Small intestine (tissue), 7 donors: Measurements from ENCODE around the gene LMF2. TPM values are rescaled to one million over a fixed set of nuclear protein-coding genes. Genes with fewer than 3 reads are reported as not detected.
A peak's percentile ranks its signal among the peaks of the same experiment; 100 is the strongest.

Experiments
- DNase-seq, 2 donors: peaks; one replicate each; pipeline versions ENCODE4 v3.0.0 to v3.0.0-alpha.2; 2013
- FAIRE-seq: peaks from 2 replicates; lab custom pipeline; 2012; peaks lifted over from hg19 to GRCh38; lab: Jason Lieb, UNC
- H3K27ac ChIP-seq, 3 donors: one replicate each; pipeline ENCODE4 v1.5.1; 2013; ENCODE audit warnings: low read length in 2 of 3, mild to moderate bottlenecking in 2 of 3, control low read depth in 1 of 3, inconsistent platforms in 1 of 3, low read depth in 1 of 3, moderate library complexity in 1 of 3
- H3K27me3 ChIP-seq, 3 donors: one replicate each; pipeline ENCODE4 v1.6.1; 2013; ENCODE audit warnings: low read length in 3 of 3, inconsistent platforms in 1 of 3; ENCODE audit not compliant: control insufficient read depth in 3 of 3, insufficient read depth in 3 of 3
- H3K36me3 ChIP-seq, 3 donors: one replicate each; pipeline ENCODE4 v1.6.1; 2013; ENCODE audit warnings: low read length in 3 of 3, inconsistent platforms in 1 of 3, low read depth in 1 of 3, mild to moderate bottlenecking in 1 of 3, moderate library complexity in 1 of 3; ENCODE audit not compliant: control insufficient read depth in 3 of 3, insufficient read depth in 2 of 3
- H3K4me1 ChIP-seq, 3 donors: one replicate each; pipeline ENCODE4 v1.6.1; 2013; ENCODE audit warnings: low read length in 2 of 3, inconsistent platforms in 1 of 3, low read depth in 1 of 3, mild to moderate bottlenecking in 1 of 3, moderate library complexity in 1 of 3; ENCODE audit not compliant: control insufficient read depth in 3 of 3, insufficient read depth in 2 of 3
- H3K4me3 ChIP-seq, 3 donors: one replicate each; pipeline ENCODE4 v1.5.1; 2013; ENCODE audit warnings: low read length in 3 of 3, control low read depth in 1 of 3, inconsistent platforms in 1 of 3, low read depth in 1 of 3, mild to moderate bottlenecking in 1 of 3, moderate library complexity in 1 of 3
- H3K9me3 ChIP-seq, 2 donors: one replicate each; pipeline ENCODE4 v1.6.1; 2013; ENCODE audit warnings: low read depth in 1 of 2, low read length in 1 of 2; ENCODE audit not compliant: control insufficient read depth in 2 of 2, insufficient read depth in 1 of 2
- WGBS, 3 donors: extraction: QIAGEN DNeasy Blood & Tissue Kit; methylation state at CpG; one replicate each; pipeline ENCODE4 v1.1.7; 2013; 5-methylcytosine and 5-hydroxymethylcytosine counted together
- polyA plus RNA-seq, 4 donors: library from polyadenylated mRNA; stranded (reverse) in 3 of 4; unstranded in 1 of 4; fragments of 200-250 nt in 3 of 4; fragments of 120-200 nt in 1 of 4; gene quantifications; one replicate each; pipeline versions ENCODE4 v1.2.1 to v1.2.3, GENCODE V29; 2013
- donor health status: healthy with polysubstance abuse.
- donor health status: control.
- donor health status: control.
- donor health status: Bipolar disorder and iron deficiency.
- donor health status: healthy.

The LMF2 gene
- polyA plus RNA-seq, 4 donors, result 37.8 to 52.8 (median 46.9) TPM

GRCh38 chr22:50468626-50469025, 38.9 kb downstream of the LMF2 start:
- DNase-seq, result no peak
- Histone ChIP-seq H3K27me3 (no peaks in the 10 kb centered on the region), H3K4me3 (no peak overlapping the region), H3K27ac (peak overlapping the region in 1 of 3 donors; percentile 79), H3K9me3 (no peaks in the 10 kb centered on the region), H3K4me1 (peaks cover 10 to 42% (median 24%) of the 10 kb centered on the region in 3 donors), H3K36me3 (peaks cover 20 to 93% (median 31%) of the 10 kb centered on the region in 3 donors)
- FAIRE-seq, result no peak
- WGBS, 3 donors, result 83 to 86% (median 86%) methylated on average over 7 to 8 of the region's 8 CpGs

GRCh38 chr22:50467773-50468440, 39.6 kb downstream of the LMF2 start:
- Histone ChIP-seq H3K9me3 (no peaks in the 10 kb centered on the region), H3K27ac (no peak overlapping the region), H3K36me3 (peaks cover 20 to 95% (median 36%) of the 10 kb centered on the region in 3 donors), H3K4me3 (no peak overlapping the region), H3K4me1 (peaks cover 10 to 35% (median 19%) of the 10 kb centered on the region in 3 donors), H3K27me3 (no peaks in the 10 kb centered on the region)
- FAIRE-seq (no peak), DNase-seq (no peak)
- 87 to 89% (median 88%) methylated on average over 18 to 22 of the region's 22 CpGs for WGBS, 3 donors

- H3K27me3 ChIP-seq, result no peaks in the 10 kb centered on the region
- peaks cover 10 to 31% (median 19%) of the 10 kb centered on the region in 3 donors for H3K4me1 ChIP-seq
- DNase-seq (no peak), FAIRE-seq (no peak)
- no peak overlapping the region for H3K4me3 ChIP-seq
- 84 to 94% (median 94%) methylated on average over 20 to 24 of the region's 24 CpGs for WGBS, 3 donors
- H3K27ac ChIP-seq, result no peak overlapping the region
- peaks cover 24 to 95% (median 40%) of the 10 kb centered on the region in 3 donors for H3K36me3 ChIP-seq
- no peaks in the 10 kb centered on the region for H3K9me3 ChIP-seq
Measured at GRCh38 chr22:50467341-50467740, 40.2 kb downstream of the LMF2 start.

DNA sequence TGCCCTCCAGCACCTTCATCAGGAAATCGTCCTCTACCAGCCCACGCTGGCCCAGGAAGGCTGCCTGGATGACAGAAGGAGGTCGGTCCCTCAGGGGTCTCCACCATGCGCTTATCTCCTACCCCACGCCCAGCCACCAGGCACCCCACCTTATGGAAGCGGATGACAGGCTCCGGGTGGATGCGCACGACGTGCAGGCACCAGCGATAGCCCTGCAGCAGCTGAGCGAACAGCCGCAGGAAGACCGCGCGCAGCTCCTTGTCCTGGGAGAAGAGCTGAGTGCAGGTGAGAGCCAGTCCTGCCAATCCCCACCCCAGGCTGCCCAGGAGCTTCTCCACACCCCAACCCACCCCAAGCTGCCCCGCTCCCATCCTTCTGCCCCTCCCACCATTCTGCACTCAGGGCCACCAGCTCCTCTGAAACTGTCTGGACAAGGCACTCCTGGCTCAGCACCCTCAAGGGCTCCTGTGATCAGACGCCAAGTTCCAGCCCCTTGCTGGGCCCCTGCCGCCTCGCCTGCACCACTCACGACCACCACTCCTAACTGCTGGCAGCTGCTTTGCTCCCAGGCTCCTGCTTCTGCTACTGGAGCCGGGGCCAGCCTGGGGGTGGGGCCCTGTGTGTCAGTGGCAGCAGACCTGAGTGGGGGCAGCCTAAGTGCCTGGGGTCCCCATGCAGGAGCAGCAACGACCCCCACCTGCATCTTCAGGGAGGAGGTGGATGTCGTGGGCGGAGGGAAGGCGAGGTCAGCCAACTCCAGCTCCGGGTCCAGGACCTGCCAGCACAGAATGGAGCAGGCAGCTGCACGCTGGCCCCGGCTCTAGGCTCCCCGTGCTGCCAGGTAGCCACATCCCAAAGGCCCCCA, 42.2 kb downstream of the LMF2 start:
- Histone ChIP-seq H3K9me3 (no peaks in the 10 kb centered on the region), H3K27me3 (no peaks in the 10 kb centered on the region), H3K27ac (no peak overlapping the region), H3K4me1 (peaks cover 4 to 13% (median 6%) of the 10 kb centered on the region in 3 donors), H3K4me3 (no peak overlapping the region), H3K36me3 (peaks cover 34 to 95% (median 53%) of the 10 kb centered on the region in 3 donors)
- DNase-seq, result no peak
- WGBS, 3 donors, result 91 to 93% (median 92%) methylated on average over 25 to 30 of the region's 30 CpGs
- no peak for FAIRE-seq

- DNase-seq (no peak), FAIRE-seq (no peak)
- Histone ChIP-seq H3K4me1 (peaks cover 0 to 4% (median under 1%) of the 10 kb centered on the region in 3 donors), H3K36me3 (peaks cover 34 to 99% (median 54%) of the 10 kb centered on the region in 3 donors), H3K27me3 (no peaks in the 10 kb centered on the region), H3K9me3 (no peaks in the 10 kb centered on the region), H3K27ac (no peak overlapping the region), H3K4me3 (no peak overlapping the region)
- 90 to 95% (median 93%) methylated on average over 24 of the region's 24 CpGs for WGBS, 3 donors
Measured at GRCh38 chr22:50464451-50464850, 43.1 kb downstream of the LMF2 start.

GRCh38 chr22:50463188-50463900, 44.2 kb downstream of the LMF2 start:
- 92 to 94% (median 93%) methylated on average over 28 of the region's 28 CpGs for WGBS, 3 donors
- FAIRE-seq, result no peak
- no peak overlapping the region for H3K27ac ChIP-seq

GRCh38 chr22:50461979-50462540, 45.4 kb downstream of the LMF2 start:
- Histone ChIP-seq H3K36me3 (peaks cover 43 to 99% (median 58%) of the 10 kb centered on the region in 3 donors), H3K4me1 (no peaks in the 10 kb centered on the region), H3K27ac (no peak overlapping the region), H3K4me3 (no peak overlapping the region), H3K27me3 (no peaks in the 10 kb centered on the region), H3K9me3 (no peaks in the 10 kb centered on the region)
- FAIRE-seq (no peak), DNase-seq (no peak)
- 92 to 95% (median 94%) methylated on average over 28 to 30 of the region's 30 CpGs for WGBS, 3 donors

More at GRCh38 chr22:50463188-50463900, 44.2 kb downstream of the LMF2 start:
- H3K27me3 ChIP-seq, result no peaks in the 10 kb centered on the region
- no peak for DNase-seq
- peaks cover 37 to 100% (median 63%) of the 10 kb centered on the region in 3 donors for H3K36me3 ChIP-seq
- no peaks in the 10 kb centered on the region for H3K4me1 ChIP-seq
- no peak overlapping the region for H3K4me3 ChIP-seq
- H3K9me3 ChIP-seq, result no peaks in the 10 kb centered on the region

GRCh38 chr22:50461536-50461935, 46.0 kb downstream of the LMF2 start:
- Histone ChIP-seq H3K36me3 (peaks cover 44 to 99% (median 54%) of the 10 kb centered on the region in 3 donors), H3K4me3 (no peak overlapping the region), H3K9me3 (no peaks in the 10 kb centered on the region), H3K4me1 (no peaks in the 10 kb centered on the region), H3K27me3 (no peaks in the 10 kb centered on the region), H3K27ac (no peak overlapping the region)
- 93 to 98% (median 94%) methylated on average over 22 to 26 of the region's 26 CpGs for WGBS, 3 donors
- DNase-seq (no peak), FAIRE-seq (no peak)
